K562 (cell line): ENCODE data around the gene EIF4G2. TPM values are rescaled to one million over a fixed set of nuclear protein-coding genes. Genes with fewer than 3 reads are reported as not detected.

Experiments used
- ASH1L ChIP-seq: fragments of 450-650 bp; IDR thresholded peaks from 2 replicates; pipeline ENCODE4 v1.6.1; 2018; ENCODE audit warnings: borderline replicate concordance, mild to moderate bottlenecking, low read depth; ENCODE audit not compliant: partially characterized antibody
- ESRRA ChIP-seq: fragments of 450-650 bp; IDR thresholded peaks from 2 replicates; pipeline ENCODE4 v1.6.1; 2014; ENCODE audit warnings: low read depth, mild to moderate bottlenecking, moderate library complexity, borderline replicate concordance
- FOXK2 ChIP-seq, 2 experiments: fragments of 450-650 bp; IDR thresholded peaks in 1 of 2; conservative IDR thresholded peaks in 1 of 2; 2 replicates each; pipeline ENCODE4 v1.6.1; 2016; ENCODE audit warnings: low read depth in 2 of 2, mild to moderate bottlenecking in 1 of 2
- HLTF ChIP-seq: fragments of 450-650 bp; IDR thresholded peaks from 2 replicates; pipeline ENCODE4 v1.6.1; 2016
- HMGN3 ChIP-seq: IDR thresholded peaks from 2 replicates; pipeline ENCODE4 v1.6.1; 2011; ENCODE audit warnings: borderline replicate concordance, low read depth, mild to moderate bottlenecking, mixed read lengths, low read length; ENCODE audit not compliant: insufficient read length; ENCODE audit errors: extremely low read depth
- MTA1 ChIP-seq: fragments of 450-650 bp; IDR thresholded peaks from 2 replicates; pipeline ENCODE4 v1.6.1; 2017; ENCODE audit warnings: borderline replicate concordance
- NR2C2 ChIP-seq, 2 experiments: fragments of 200-800 bp in 1 of 2; sonication (Bioruptor generic) in 1 of 2; sonication (generic) in 1 of 2; formaldehyde crosslinking in 1 of 2; IDR thresholded peaks; 2 replicates each; pipeline versions ENCODE4 v1.6.1 to v1.8.0; 2016 to 2022; ENCODE audit warnings: mild to moderate bottlenecking in 1 of 2, missing compliant biosample characterization in 1 of 2, missing genetic modification characterization in 1 of 2, missing genetic modification reagents in 1 of 2
- NR3C1 ChIP-seq: sonication (generic); formaldehyde crosslinking; IDR thresholded peaks from 2 replicates; pipeline ENCODE4 v1.8.1; 2022; ENCODE audit warnings: missing genetic modification reagents
- PML ChIP-seq: IDR thresholded peaks from 2 replicates; pipeline ENCODE4 v1.6.1; 2012; ENCODE audit warnings: low read length, inconsistent platforms
- POLR2B ChIP-seq: fragments of 450-650 bp; IDR thresholded peaks from 2 replicates; pipeline ENCODE4 v1.6.1; 2018; ENCODE audit warnings: low read depth; ENCODE audit not compliant: partially characterized antibody
- POU5F1 ChIP-seq: fragments of 150-350 bp; IDR thresholded peaks from 2 replicates; pipeline ENCODE4 v1.6.1; 2014; ENCODE audit warnings: borderline replicate concordance, low read length, low read depth, mild to moderate bottlenecking; ENCODE audit not compliant: partially characterized antibody
- PTBP1 ChIP-seq: fragments of 200-400 bp; formaldehyde crosslinking; IDR thresholded peaks from 2 replicates; pipeline ENCODE4 v1.6.1; 2017; ENCODE audit warnings: low read depth, low read length
- RBM25 ChIP-seq: fragments of 200-400 bp; formaldehyde crosslinking; IDR thresholded peaks from 2 replicates; pipeline ENCODE4 v1.6.1; 2018; ENCODE audit warnings: low read length, low read depth, moderate library complexity; ENCODE audit not compliant: severe bottlenecking
- RFX7 ChIP-seq: fragments of 250-450 bp; sonication (Bioruptor Pico); IDR thresholded peaks from 2 replicates; pipeline ENCODE4 v1.5.1; 2021; ENCODE audit warnings: mild to moderate bottlenecking
- RNF2 ChIP-seq: sonication (generic); IDR thresholded peaks from 2 replicates; pipeline ENCODE4 v1.6.1; 2016
- SMARCA4 ChIP-seq: fragments of 450-650 bp; IDR thresholded peaks from 2 replicates; pipeline ENCODE4 v1.6.1; 2016
- SMARCA5 ChIP-seq: fragments of 450-650 bp; IDR thresholded peaks from 2 replicates; pipeline ENCODE4 v1.6.1; 2016
- TAF7 ChIP-seq: fragments of 450-650 bp; IDR thresholded peaks from 2 replicates; pipeline ENCODE4 v1.6.1; 2016; ENCODE audit warnings: missing genetic modification characterization, missing compliant biosample characterization
- YBX1 ChIP-seq: fragments of 450-650 bp; IDR thresholded peaks from 2 replicates; pipeline ENCODE4 v1.7.1; 2016; ENCODE audit warnings: mild to moderate bottlenecking
- ZBTB26 ChIP-seq: fragments of 450-650 bp; formaldehyde crosslinking; IDR thresholded peaks from 2 replicates; pipeline ENCODE4 v1.4.0; 2022; ENCODE audit warnings: missing genetic modification characterization
- ZNF121 ChIP-seq: sonication (generic); formaldehyde crosslinking; conservative IDR thresholded peaks from 2 replicates; pipeline ENCODE4 v1.8.0; 2022; ENCODE audit warnings: missing genetic modification reagents
- ZNF143 ChIP-seq: sonication (generic); formaldehyde crosslinking; IDR thresholded peaks from 2 replicates; pipeline ENCODE4 v1.9.0; 2022; ENCODE audit warnings: mild to moderate bottlenecking, missing genetic modification reagents
- ZNF23 ChIP-seq: fragments of 250-450 bp; sonication (Bioruptor Pico); IDR thresholded peaks from 2 replicates; pipeline ENCODE4 v1.4.0; 2020; ENCODE audit warnings: mild to moderate bottlenecking
- ZNF764 ChIP-seq: fragments of 250-450 bp; sonication (Bioruptor Pico); IDR thresholded peaks from 2 replicates; pipeline ENCODE4 v1.4.0; 2020; ENCODE audit warnings: low read depth, mild to moderate bottlenecking, moderate library complexity
- polyA plus RNA-seq, 8 experiments: library from polyadenylated mRNA; depleted of rRNA in 4 of 8; stranded (reverse) in 5 of 8; unstranded in 3 of 8; fragments of >200 nt; fragmentation: Nextera tagmentation in 2 of 8; fragmentation: Illumina TruSeq in 1 of 8; extraction: Ambion mirVana in 2 of 8; extraction: Trizol in 1 of 8; gene quantifications; 2 replicates each; pipeline versions ENCODE4 v1.2.1 to v1.2.3, GENCODE V29; 2011 to 2014; ENCODE audit warnings: inconsistent platforms in 1 of 8, missing spikeins in 1 of 8
- total RNA-seq, 7 experiments: library from RNA; depleted of rRNA in 6 of 7; stranded (reverse); fragments of >200 nt in 6 of 7; fragmentation: Illumina TruSeq in 2 of 7; extraction: Trizol in 2 of 7; gene quantifications; 2 replicates each; pipeline versions ENCODE4 v1.2.1 to v1.2.3, GENCODE V29; 2011 to 2021; ENCODE audit warnings: low replicate concordance in 1 of 7
- TF ChIP-seq, protein P1 (sequence below), 3 experiments: fragments of 200-800 bp in 1 of 3; fragments of 250-450 bp in 1 of 3; fragments of 450-650 bp in 1 of 3; sonication (Bioruptor Pico) in 1 of 3; sonication (Bioruptor generic) in 1 of 3; formaldehyde crosslinking in 1 of 3; IDR thresholded peaks; 2 replicates each; pipeline versions ENCODE4 v1.6.1 to v1.8.0; 2016 to 2022; ENCODE audit warnings: mild to moderate bottlenecking in 2 of 3, missing genetic modification characterization in 2 of 3, missing compliant biosample characterization in 1 of 3, moderate library complexity in 1 of 3

EIF4G2 gene
- total and polyA plus RNA-seq, 9 of the 15 experiments (the other 6 are each of a cell fraction or from before 2014, with no cell fraction given), result 206 to 790 (median 646) TPM

DNA sequence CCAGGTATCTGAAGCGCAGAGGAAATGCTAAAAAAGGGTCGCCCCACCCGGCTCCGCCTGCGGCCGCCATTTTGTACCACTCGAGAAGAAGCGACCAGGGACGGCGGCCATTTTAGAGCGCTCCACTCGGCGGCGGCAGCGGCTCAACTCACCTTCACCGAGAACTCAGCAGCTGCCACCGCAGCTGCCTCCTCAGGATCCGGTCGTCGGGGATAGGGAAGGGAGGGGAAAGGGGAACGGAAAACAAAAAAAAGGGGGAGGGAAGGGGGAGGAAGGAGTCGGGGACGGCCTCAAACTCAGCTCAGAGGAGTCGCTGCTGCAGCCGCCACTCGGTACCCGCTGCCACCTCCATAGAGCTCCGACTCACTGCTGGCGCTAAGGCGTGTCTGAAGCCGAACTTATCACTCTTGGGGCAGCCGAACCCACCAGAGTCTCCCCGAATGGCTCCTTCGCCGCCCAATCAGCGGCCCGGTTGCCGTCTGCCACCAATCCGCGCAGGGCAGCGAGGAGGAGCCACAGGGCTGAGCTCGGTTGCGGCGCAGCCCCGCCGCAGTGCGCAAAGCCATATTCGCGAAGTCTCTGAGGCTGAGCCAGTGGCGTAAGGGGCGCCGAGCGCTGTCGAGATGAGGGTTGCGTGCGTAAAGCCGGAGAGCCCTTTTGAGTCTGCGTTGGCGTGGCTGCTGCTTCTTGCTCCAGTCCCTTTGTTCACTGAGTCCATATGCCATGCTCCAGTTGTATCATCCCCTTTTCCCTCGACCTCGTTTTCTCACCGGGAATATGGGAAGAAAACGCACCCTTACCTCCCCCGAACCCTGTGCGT lies at the start of gene EIF4G2 (continued):
- TF ChIP-seq, protein P1, sequence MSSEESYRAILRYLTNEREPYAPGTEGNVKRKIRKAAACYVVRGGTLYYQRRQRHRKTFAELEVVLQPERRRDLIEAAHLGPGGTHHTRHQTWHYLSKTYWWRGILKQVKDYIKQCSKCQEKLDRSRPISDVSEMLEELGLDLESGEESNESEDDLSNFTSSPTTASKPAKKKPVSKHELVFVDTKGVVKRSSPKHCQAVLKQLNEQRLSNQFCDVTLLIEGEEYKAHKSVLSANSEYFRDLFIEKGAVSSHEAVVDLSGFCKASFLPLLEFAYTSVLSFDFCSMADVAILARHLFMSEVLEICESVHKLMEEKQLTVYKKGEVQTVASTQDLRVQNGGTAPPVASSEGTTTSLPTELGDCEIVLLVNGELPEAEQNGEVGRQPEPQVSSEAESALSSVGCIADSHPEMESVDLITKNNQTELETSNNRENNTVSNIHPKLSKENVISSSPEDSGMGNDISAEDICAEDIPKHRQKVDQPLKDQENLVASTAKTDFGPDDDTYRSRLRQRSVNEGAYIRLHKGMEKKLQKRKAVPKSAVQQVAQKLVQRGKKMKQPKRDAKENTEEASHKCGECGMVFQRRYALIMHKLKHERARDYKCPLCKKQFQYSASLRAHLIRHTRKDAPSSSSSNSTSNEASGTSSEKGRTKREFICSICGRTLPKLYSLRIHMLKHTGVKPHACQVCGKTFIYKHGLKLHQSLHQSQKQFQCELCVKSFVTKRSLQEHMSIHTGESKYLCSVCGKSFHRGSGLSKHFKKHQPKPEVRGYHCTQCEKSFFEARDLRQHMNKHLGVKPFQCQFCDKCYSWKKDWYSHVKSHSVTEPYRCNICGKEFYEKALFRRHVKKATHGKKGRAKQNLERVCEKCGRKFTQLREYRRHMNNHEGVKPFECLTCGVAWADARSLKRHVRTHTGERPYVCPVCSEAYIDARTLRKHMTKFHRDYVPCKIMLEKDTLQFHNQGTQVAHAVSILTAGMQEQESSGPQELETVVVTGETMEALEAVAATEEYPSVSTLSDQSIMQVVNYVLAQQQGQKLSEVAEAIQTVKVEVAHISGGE (CRISPR knock-in tag; IDR thresholded peaks at IDR 0.05), result peak in 1 of 3 experiments; percentile 58; a peak in 2 of 6 replicates
- TF ChIP-seq PTBP1 (no peak), POLR2B (peak; percentile 100), MTA1 (peak; percentile 46), ZNF23 (no peak), SMARCA4 (peak; percentile 20; the same call in 1 of the 2 replicates), ZBTB26 (CRISPR knock-in tag) (peak; percentile 94), ESRRA (peak; percentile 86; the same call in 1 of the 2 replicates), PML (peak; percentile 96), NR3C1 (CRISPR knock-in tag) (no peak), HLTF (peak; percentile 97), POU5F1 (no peak), RFX7 (CRISPR knock-in tag) (no peak), SMARCA5 (0 out of 2 replicates have a peak, but pooled peaks have one; percentile 17), YBX1 (no peak), RNF2 (no peak), ZNF121 (CRISPR knock-in tag) (no peak), TAF7 (tag) (peak; percentile 91), HMGN3 (peak; percentile 41), NR2C2 (CRISPR knock-in tag; IDR thresholded peaks at IDR 0.05) (peak; percentile 21; the same call in 1 of the 2 replicates), NR2C2 (tag; IDR thresholded peaks at IDR 0.05) (no peak; the same call in 1 of the 2 replicates), ZNF764 (peak; percentile 45; the same call in 1 of the 2 replicates), ASH1L (peak; percentile 48), RBM25 (peak; percentile 61), ZNF143 (CRISPR knock-in tag) (no peak), FOXK2 (conservative IDR thresholded peaks at IDR 0.05 in 1 of 2, IDR thresholded peaks at IDR 0.05 in 1 of 2; ENCODE audit: low read depth in 2 of 2) (peak in 1 of 2 experiments; percentile 33; a peak in 1 of 4 replicates)
